ENCODE results near the gene SNRK.

The SNRK gene

DNA sequence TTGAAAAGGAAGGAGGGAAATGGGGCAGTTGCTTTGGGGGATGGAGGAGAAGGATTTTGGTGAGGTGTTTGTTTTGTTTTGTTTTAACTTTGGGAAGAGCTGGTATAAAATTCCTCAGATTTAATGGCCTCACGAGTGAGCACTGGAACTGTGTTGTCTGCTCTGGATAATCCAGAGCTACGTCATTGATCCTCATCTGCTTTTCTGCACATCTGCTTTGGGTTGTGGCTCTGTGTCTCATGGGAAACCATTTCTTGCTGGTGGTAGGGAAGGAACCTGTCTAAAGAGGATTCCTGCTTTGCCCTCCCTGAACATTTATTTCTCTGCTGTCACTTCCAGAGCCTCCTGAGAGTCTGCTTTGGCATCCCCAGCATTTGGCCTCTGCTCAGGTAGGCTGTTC is 3.1 kb downstream of the SNRK start:
- H3K4me1 ChIP-seq (ENCODE audit: low read length), result peaks cover 26% of the 10 kb centered on the region

DNA sequence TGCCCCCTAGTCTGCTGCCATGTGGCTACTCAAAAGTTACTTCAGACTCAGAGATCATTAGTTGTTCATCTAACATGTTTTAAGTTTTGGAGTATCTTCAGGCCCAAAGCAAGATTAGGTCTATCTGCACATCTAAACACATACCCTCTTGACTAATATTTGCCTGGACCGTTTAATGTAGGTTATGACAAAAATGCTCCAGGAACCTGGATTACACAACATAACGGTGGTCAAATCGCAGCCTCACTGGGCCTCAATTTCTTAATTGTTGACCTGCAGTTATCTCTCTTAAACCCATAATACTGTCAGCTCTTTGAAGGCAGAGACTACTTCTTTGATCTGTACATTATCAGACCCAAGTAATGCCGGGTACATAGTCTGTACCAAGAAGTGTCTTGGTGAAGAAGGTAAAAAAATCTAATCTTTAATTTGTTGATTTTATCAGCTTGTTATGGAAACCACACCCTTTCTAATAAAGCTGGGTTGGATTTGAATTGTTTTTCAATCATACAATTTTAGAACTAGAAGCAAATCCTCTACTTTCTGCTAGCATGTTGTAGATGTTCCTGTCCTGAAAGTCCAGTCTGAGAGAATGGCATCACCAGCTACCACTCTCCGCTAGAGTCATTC is 3.6 kb downstream of the SNRK start:
- peaks cover 56% of the 10 kb centered on the region for H4K20me1 ChIP-seq (ENCODE audit: insufficient read depth, low read length)
- no peak overlapping the region for H3K4me2 ChIP-seq (ENCODE audit: low read length)
- peaks cover 26% of the 10 kb centered on the region for H3K4me1 ChIP-seq (ENCODE audit: low read length)
- no peak for TF ChIP-seq EZH2phosphoT487 (IDR thresholded peaks at IDR 0.05; ENCODE audit: low read depth)
- no peak for TF ChIP-seq CTCF (IDR thresholded peaks at IDR 0.05; ENCODE audit: low read depth, low read length)
- H3K36me3 ChIP-seq (replicated peaks; ENCODE audit: low read depth, low read length), result peaks cover 5% of the 10 kb centered on the region
- peaks cover 80% of the 10 kb centered on the region for H3K79me2 ChIP-seq (ENCODE audit: low read length)
- no peak overlapping the region for H3K27ac ChIP-seq (ENCODE audit: low read length)
- no peak overlapping the region for H3K9ac ChIP-seq (ENCODE audit: low read length)
- no peaks in the 10 kb centered on the region for H3K9me3 ChIP-seq (ENCODE audit: insufficient read depth, low read length)
- no peak overlapping the region for H3K4me3 ChIP-seq (ENCODE audit: low read length)
- H3K27me3 ChIP-seq (ENCODE audit: low read depth, low read length), result no peaks in the 10 kb centered on the region
- H2AFZ ChIP-seq (ENCODE audit: low read depth, low read length), result no peak overlapping the region

More for the DNA sequence above, 3.1 kb downstream of the SNRK start:
- H3K4me2 ChIP-seq (ENCODE audit: low read length), result no peak overlapping the region
- peaks cover 5% of the 10 kb centered on the region for H3K36me3 ChIP-seq (replicated peaks; ENCODE audit: low read depth, low read length)
- H3K9ac ChIP-seq (ENCODE audit: low read length), result no peak overlapping the region
- H3K27me3 ChIP-seq (ENCODE audit: low read depth, low read length), result no peaks in the 10 kb centered on the region
- no peak overlapping the region for H3K4me3 ChIP-seq (ENCODE audit: low read length)
- peaks cover 75% of the 10 kb centered on the region for H3K79me2 ChIP-seq (ENCODE audit: low read length)
- TF ChIP-seq CTCF (IDR thresholded peaks at IDR 0.05; ENCODE audit: low read depth, low read length), result no peak
- TF ChIP-seq EZH2phosphoT487 (IDR thresholded peaks at IDR 0.05; ENCODE audit: low read depth), result no peak
- H3K9me3 ChIP-seq (ENCODE audit: insufficient read depth, low read length), result no peaks in the 10 kb centered on the region
- H4K20me1 ChIP-seq (ENCODE audit: insufficient read depth, low read length), result peaks cover 51% of the 10 kb centered on the region
- no peak overlapping the region for H2AFZ ChIP-seq (ENCODE audit: low read depth, low read length)
- H3K27ac ChIP-seq (ENCODE audit: low read length), result no peak overlapping the region

GRCh38 chr3:43290956-43291355 is 4.6 kb downstream of the SNRK start:
- H4K20me1 ChIP-seq (ENCODE audit: insufficient read depth, low read length), result peaks cover 59% of the 10 kb centered on the region
- no peak overlapping the region for H3K4me3 ChIP-seq (ENCODE audit: low read length)

GRCh38 chr3:43291546-43291945 is 5.2 kb downstream of the SNRK start:
- Histone ChIP-seq H3K4me1 (ENCODE audit: low read length) (peaks cover 25% of the 10 kb centered on the region), H3K9ac (ENCODE audit: low read length) (no peak overlapping the region), H3K27me3 (ENCODE audit: low read depth, low read length) (no peaks in the 10 kb centered on the region), H3K4me2 (ENCODE audit: low read length) (no peak overlapping the region), H3K36me3 (replicated peaks; ENCODE audit: low read depth, low read length) (peaks cover 5% of the 10 kb centered on the region), H4K20me1 (ENCODE audit: insufficient read depth, low read length) (peaks cover 61% of the 10 kb centered on the region), H3K4me3 (ENCODE audit: low read length) (no peak overlapping the region), H3K9me3 (ENCODE audit: insufficient read depth, low read length) (no peaks in the 10 kb centered on the region), H2AFZ (ENCODE audit: low read depth, low read length) (no peak overlapping the region), H3K79me2 (ENCODE audit: low read length) (peaks cover 92% of the 10 kb centered on the region), H3K27ac (ENCODE audit: low read length) (no peak overlapping the region)
- TF ChIP-seq CTCF (IDR thresholded peaks at IDR 0.05; ENCODE audit: low read depth, low read length) (no peak), EZH2phosphoT487 (IDR thresholded peaks at IDR 0.05; ENCODE audit: low read depth) (no peak)

More at GRCh38 chr3:43290956-43291355, 4.6 kb downstream of the SNRK start:
- no peaks in the 10 kb centered on the region for H3K27me3 ChIP-seq (ENCODE audit: low read depth, low read length)
- H3K27ac ChIP-seq (ENCODE audit: low read length), result no peak overlapping the region
- TF ChIP-seq EZH2phosphoT487 (IDR thresholded peaks at IDR 0.05; ENCODE audit: low read depth) (no peak), CTCF (IDR thresholded peaks at IDR 0.05; ENCODE audit: low read depth, low read length) (no peak)
- H2AFZ ChIP-seq (ENCODE audit: low read depth, low read length), result no peak overlapping the region
- peaks cover 89% of the 10 kb centered on the region for H3K79me2 ChIP-seq (ENCODE audit: low read length)
- peaks cover 5% of the 10 kb centered on the region for H3K36me3 ChIP-seq (replicated peaks; ENCODE audit: low read depth, low read length)
- H3K4me1 ChIP-seq (ENCODE audit: low read length), result peaks cover 23% of the 10 kb centered on the region
- H3K9ac ChIP-seq (ENCODE audit: low read length), result no peak overlapping the region
- no peak overlapping the region for H3K4me2 ChIP-seq (ENCODE audit: low read length)
- H3K9me3 ChIP-seq (ENCODE audit: insufficient read depth, low read length), result no peaks in the 10 kb centered on the region

Measured in OCI-LY3 (cell line).